OCI-LY7 (cell line): ENCODE results near the gene RPL31. TPM values are rescaled to one million over a fixed set of nuclear protein-coding genes. Genes with fewer than 3 reads are reported as not detected.
A peak's percentile ranks its signal among the peaks of the same experiment; 100 is the strongest.

Source experiments
- BruUV-seq: library from RNA; stranded (reverse); fragments of 400-500 nt; replicated peaks from 2 replicates; lab custom pipeline; 2021; lab: Mats Ljungman, UMichigan
- CTCF ChIA-PET: fragments of 300-600 bp; sonication (Branson Sonifier 250); formaldehyde crosslinking; loops from one replicate; lab custom pipeline; 2022; ENCODE audit warnings: antibody characterized with exemption; ENCODE audit not compliant: unreplicated experiment; lab: Charles Lee
- POLR2A ChIA-PET: fragments of 300-600 bp; sonication (Branson Sonifier 250); formaldehyde crosslinking; loops from one replicate; lab custom pipeline; 2022; ENCODE audit warnings: antibody characterized with exemption; lab: Charles Lee
- DNase-seq: peaks from one replicate; pipeline ENCODE4 v3.0.0-alpha.2; 2015; ENCODE audit warnings: low spot score
- H2AFZ ChIP-seq: fragments of 200-600 bp; sonication (generic), shearing (Covaris generic); 2 replicates; pipeline ENCODE4 v1.6.1; 2014; ENCODE audit warnings: mild to moderate bottlenecking, antibody characterized with exemption, low read length, moderate library complexity
- H3K27ac ChIP-seq: fragments of 200-600 bp; sonication (generic); 2 replicates; pipeline ENCODE4 v1.5.1; 2014; ENCODE audit warnings: mixed run types, low read depth, mild to moderate bottlenecking, moderate library complexity, low read length, inconsistent platforms; ENCODE audit not compliant: poor library complexity, severe bottlenecking
- H3K36me3 ChIP-seq: fragments of 200-600 bp; sonication (generic); 2 replicates; pipeline ENCODE4 v1.6.1; 2014; ENCODE audit warnings: mild to moderate bottlenecking, antibody characterized with exemption, low read length, moderate library complexity, mixed read lengths; ENCODE audit not compliant: insufficient read depth
- H3K4me1 ChIP-seq: fragments of 200-600 bp; sonication (generic); 2 replicates; pipeline ENCODE4 v1.5.1; 2014; ENCODE audit warnings: mild to moderate bottlenecking, low read length; ENCODE audit not compliant: insufficient read depth, poor library complexity, severe bottlenecking
- H3K4me2 ChIP-seq: fragments of 200-600 bp; sonication (generic); 2 replicates; pipeline ENCODE4 v1.6.1; 2014; ENCODE audit warnings: mild to moderate bottlenecking, low read length
- H3K4me3 ChIP-seq: fragments of 200-600 bp; sonication (generic); 2 replicates; pipeline ENCODE4 v1.5.1; 2014; ENCODE audit warnings: mild to moderate bottlenecking, low read depth, low read length; ENCODE audit not compliant: poor library complexity, severe bottlenecking
- H3K79me2 ChIP-seq: fragments of 200-600 bp; sonication (generic); 2 replicates; pipeline ENCODE4 v1.6.1; 2016; ENCODE audit warnings: low read depth, mild to moderate bottlenecking, low read length, moderate library complexity, mixed read lengths; ENCODE audit not compliant: insufficient read depth
- H3K9me2 ChIP-seq: fragments of 200-600 bp; sonication (generic); 2 replicates; pipeline ENCODE4 v1.6.1; 2016; ENCODE audit warnings: mild to moderate bottlenecking, low read length, mixed read lengths; ENCODE audit not compliant: insufficient read depth
- H3K9me3 ChIP-seq: fragments of 200-600 bp; sonication (generic); 2 replicates; pipeline ENCODE4 v1.6.1; 2014; ENCODE audit warnings: mild to moderate bottlenecking, mixed run types, low read length, mixed read lengths
- H4K20me1 ChIP-seq: fragments of 200-600 bp; sonication (generic); 2 replicates; pipeline ENCODE4 v1.6.1; 2014; ENCODE audit warnings: mild to moderate bottlenecking, antibody characterized with exemption, low read length, moderate library complexity, mixed read lengths; ENCODE audit not compliant: insufficient read depth
- CTCF ChIP-seq: fragments of 200-600 bp; sonication (generic); conservative IDR thresholded peaks from 2 replicates; pipeline ENCODE4 v1.5.1; 2014; ENCODE audit warnings: mild to moderate bottlenecking, antibody characterized with exemption, low read length, moderate library complexity, mixed read lengths
- EZH2phosphoT487 ChIP-seq: fragments of 200-600 bp; sonication (generic); IDR thresholded peaks from 2 replicates; pipeline ENCODE4 v1.6.1; 2018; ENCODE audit warnings: low read depth, borderline replicate concordance, mild to moderate bottlenecking, mixed run types, antibody characterized with exemption, low read length, moderate library complexity, mixed read lengths
- intact Hi-C: fragments of 100-400 bp; cut with micrococcal nuclease; formaldehyde crosslinking; loops from one replicate; pipeline ENCODE4 v1.10.0; 2022; ENCODE audit not compliant: unreplicated experiment
- total RNA-seq, 2 experiments: library from RNA; depleted of rRNA in 1 of 2; stranded (reverse); fragments of >200 nt in 1 of 2; shearing (Covaris generic) in 1 of 2; gene quantifications; 2 replicates each; pipeline ENCODE4 v1.2.3, GENCODE V29; 2014 to 2022

The RPL31 gene
- total RNA-seq, 2 experiments from 2014 or later, result 1,348 to 1,991 TPM

DNA sequence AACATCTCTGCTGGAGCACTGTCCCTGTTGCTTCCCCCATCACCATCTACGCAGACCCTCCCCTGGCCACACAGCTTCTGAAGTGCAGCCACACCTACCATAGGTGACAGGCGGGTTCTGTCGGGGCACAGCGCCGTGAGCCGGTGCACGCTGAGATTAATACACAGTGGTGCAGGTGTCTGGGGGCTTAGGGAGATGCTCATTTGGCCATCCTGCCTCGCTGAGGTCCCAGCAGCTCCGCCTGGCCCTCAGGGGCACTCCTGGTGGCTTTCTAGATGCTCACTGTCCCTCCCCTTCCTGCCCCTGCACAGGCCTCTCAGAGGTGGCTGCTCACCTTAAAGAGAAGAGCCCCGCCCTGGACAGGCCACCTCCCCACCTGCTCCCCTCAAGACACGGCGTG is 18.9 kb upstream of the RPL31 start:
- H3K36me3 ChIP-seq, result no peaks in the 10 kb centered on the region
- POLR2A ChIA-PET, result no interaction called here
- H2AFZ ChIP-seq, result no peak overlapping the region
- no peak overlapping the region for H3K4me3 ChIP-seq
- no peak overlapping the region for H3K27ac ChIP-seq
- no peaks in the 10 kb centered on the region for H3K4me1 ChIP-seq
- no peak for DNase-seq
- intact Hi-C loops, result no loop called here
- TF ChIP-seq EZH2phosphoT487 (no peak), CTCF (no peak)
- no peaks in the 10 kb centered on the region for H4K20me1 ChIP-seq
- BruUV-seq, result no TSS peak
- no peaks in the 10 kb centered on the region for H3K9me2 ChIP-seq
- no peak overlapping the region for H3K4me2 ChIP-seq
- CTCF ChIA-PET, result no interaction called here
- no peaks in the 10 kb centered on the region for H3K79me2 ChIP-seq
- no peaks in the 10 kb centered on the region for H3K9me3 ChIP-seq

DNA sequence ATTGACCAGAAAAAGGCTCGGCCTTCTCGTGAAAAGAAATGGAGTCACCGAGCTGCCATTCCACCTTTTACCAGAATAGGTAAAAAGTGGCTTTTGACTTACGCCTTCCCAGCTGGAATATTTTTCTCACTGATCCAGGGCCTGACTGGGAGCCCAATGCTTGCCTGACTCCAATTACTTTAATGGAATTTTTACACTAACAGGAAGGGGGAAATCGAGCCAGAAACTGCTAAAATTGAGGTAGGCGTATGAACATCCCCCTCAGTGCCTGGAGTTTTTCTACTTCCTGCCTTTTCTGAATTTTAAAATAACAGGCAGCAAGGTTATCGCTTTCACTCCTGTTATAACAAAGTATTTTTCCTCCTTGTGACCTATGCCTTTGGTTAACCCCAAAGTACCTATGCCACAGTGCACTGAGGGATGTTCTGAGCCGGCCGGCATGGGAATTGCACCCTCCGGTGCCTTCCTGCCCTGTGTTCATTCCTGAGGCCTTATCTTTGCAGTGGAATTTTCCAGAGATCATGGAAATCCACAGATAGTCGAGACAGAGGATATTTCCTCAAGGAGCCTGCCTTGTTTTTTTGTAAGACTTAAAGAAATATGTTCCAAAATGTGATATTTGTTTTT is 18.3 kb upstream of the RPL31 start:
- H3K9me2 ChIP-seq, result no peaks in the 10 kb centered on the region
- no TSS peak for BruUV-seq
- no peak overlapping the region for H3K4me3 ChIP-seq
- no peak overlapping the region for H3K4me2 ChIP-seq
- H4K20me1 ChIP-seq, result no peaks in the 10 kb centered on the region
- no peaks in the 10 kb centered on the region for H3K4me1 ChIP-seq
- ChIA-PET CTCF (no interaction called here), POLR2A (no interaction called here)
- H3K79me2 ChIP-seq, result no peaks in the 10 kb centered on the region
- no peak for TF ChIP-seq CTCF
- TF ChIP-seq EZH2phosphoT487, result no peak
- H3K9me3 ChIP-seq, result no peaks in the 10 kb centered on the region
- H3K36me3 ChIP-seq, result no peaks in the 10 kb centered on the region
- no peak overlapping the region for H2AFZ ChIP-seq
- H3K27ac ChIP-seq, result no peak overlapping the region
- no peak for DNase-seq
- intact Hi-C loops, result loop anchor here (2.0 kb wide), 2 partner anchors 253 to 721 kb away; no protein-coding TSS in a partner anchor

DNA sequence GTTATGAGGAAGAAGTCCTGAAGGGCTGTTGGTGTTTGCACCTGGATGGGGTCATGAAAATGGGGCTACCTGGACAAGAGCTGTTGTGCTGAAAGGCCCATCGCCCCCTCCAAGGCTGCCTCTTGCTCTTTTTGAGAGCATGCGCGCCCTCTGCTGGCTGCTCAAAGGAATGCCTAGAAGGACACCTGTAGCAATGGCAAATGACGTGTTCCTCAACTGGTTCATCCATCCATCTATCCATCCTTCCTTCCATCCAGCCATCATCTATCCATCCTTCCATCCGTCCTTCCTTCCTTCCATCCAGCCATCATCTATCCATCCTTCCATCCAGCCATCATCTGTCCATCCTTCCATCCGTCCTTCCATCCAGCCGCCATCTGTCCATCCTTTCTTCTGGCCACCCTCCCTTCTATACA is 17.2 kb upstream of the RPL31 start:
- POLR2A ChIA-PET, result no interaction called here

More for the DNA sequence above, 17.2 kb upstream of the RPL31 start:
- H3K9me2 ChIP-seq, result no peaks in the 10 kb centered on the region
- DNase-seq, result peak; percentile 77
- H3K27ac ChIP-seq, result no peak overlapping the region
- no peaks in the 10 kb centered on the region for H3K79me2 ChIP-seq
- no peaks in the 10 kb centered on the region for H3K36me3 ChIP-seq
- CTCF ChIA-PET, result no interaction called here
- H4K20me1 ChIP-seq, result no peaks in the 10 kb centered on the region
- H3K4me3 ChIP-seq, result no peak overlapping the region
- H3K4me2 ChIP-seq, result no peak overlapping the region
- H3K9me3 ChIP-seq, result no peaks in the 10 kb centered on the region
- no peak overlapping the region for H2AFZ ChIP-seq
- TF ChIP-seq EZH2phosphoT487, result no peak
- TF ChIP-seq CTCF, result peak; percentile 90
- intact Hi-C loops, result loop anchor here (1.0 to 2.0 kb wide), 3 partner anchors 254 to 722 kb away; no protein-coding TSS in a partner anchor
- BruUV-seq, result no TSS peak
- no peaks in the 10 kb centered on the region for H3K4me1 ChIP-seq
